Measurements from ENCODE around the gene OTC.

Gene OTC

GRCh38 chrX:38347136-38347535 lies 5.3 kb upstream of the OTC start:
- Histone ChIP-seq H3K27me3 (ENCODE audit: insufficient read depth, low read length) (no peaks in the 10 kb centered on the region), H3K9ac (ENCODE audit: low read length) (no peak overlapping the region), H3K36me3 (ENCODE audit: insufficient read depth, low read length) (no peaks in the 10 kb centered on the region), H3K27ac (ENCODE audit: low read depth, low read length, poor library complexity, severe bottlenecking) (no peak overlapping the region), H3K4me2 (ENCODE audit: low read length) (no peak overlapping the region), H3K4me1 (ENCODE audit: insufficient read depth, low read length, severe bottlenecking) (no peaks in the 10 kb centered on the region), H3K79me2 (ENCODE audit: insufficient read depth, low read length) (no peaks in the 10 kb centered on the region), H3K9me3 (ENCODE audit: low read length) (no peaks in the 10 kb centered on the region), H2AFZ (ENCODE audit: low read length) (no peak overlapping the region), H3K9me2 (ENCODE audit: low read depth, low read length) (no peaks in the 10 kb centered on the region), H3F3A (ENCODE audit: insufficient read depth, low read length) (no peaks in the 10 kb centered on the region), H4K20me1 (ENCODE audit: insufficient read depth, low read length) (no peaks in the 10 kb centered on the region), H3K4me3 (ENCODE audit: low read depth, low read length, poor library complexity, severe bottlenecking) (no peak overlapping the region)
- TF ChIP-seq CTCF (IDR thresholded peaks at IDR 0.05; ENCODE audit: low read length) (no peak), EZH2 (IDR thresholded peaks at IDR 0.05; ENCODE audit: borderline replicate concordance, low read length) (no peak)

- no peaks in the 10 kb centered on the region for H3K79me2 ChIP-seq (ENCODE audit: insufficient read depth, low read length)
- no peak for TF ChIP-seq EZH2 (IDR thresholded peaks at IDR 0.05; ENCODE audit: borderline replicate concordance, low read length)
- TF ChIP-seq CTCF (IDR thresholded peaks at IDR 0.05; ENCODE audit: low read length): no peak
- no peaks in the 10 kb centered on the region for H3K36me3 ChIP-seq (ENCODE audit: insufficient read depth, low read length)
- no peak overlapping the region for H3K4me3 ChIP-seq (ENCODE audit: low read depth, low read length, poor library complexity, severe bottlenecking)
- H4K20me1 ChIP-seq (ENCODE audit: insufficient read depth, low read length): no peaks in the 10 kb centered on the region
- no peaks in the 10 kb centered on the region for H3K9me2 ChIP-seq (ENCODE audit: low read depth, low read length)
- no peaks in the 10 kb centered on the region for H3F3A ChIP-seq (ENCODE audit: insufficient read depth, low read length)
- H3K27me3 ChIP-seq (ENCODE audit: insufficient read depth, low read length): no peaks in the 10 kb centered on the region
- no peak overlapping the region for H3K4me2 ChIP-seq (ENCODE audit: low read length)
- H2AFZ ChIP-seq (ENCODE audit: low read length): no peak overlapping the region
- H3K4me1 ChIP-seq (ENCODE audit: insufficient read depth, low read length, severe bottlenecking): no peaks in the 10 kb centered on the region
- no peaks in the 10 kb centered on the region for H3K9me3 ChIP-seq (ENCODE audit: low read length)
- H3K27ac ChIP-seq (ENCODE audit: low read depth, low read length, poor library complexity, severe bottlenecking): no peak overlapping the region
- H3K9ac ChIP-seq (ENCODE audit: low read length): no peak overlapping the region
Observed at GRCh38 chrX:38351346-38351745, 1.1 kb upstream of the OTC start.

GRCh38 chrX:38356401-38356800 lies 4.0 kb downstream of the OTC start:
- Histone ChIP-seq H4K20me1 (ENCODE audit: insufficient read depth, low read length) (no peaks in the 10 kb centered on the region), H3K4me2 (ENCODE audit: low read length) (no peak overlapping the region), H3K36me3 (ENCODE audit: insufficient read depth, low read length) (no peaks in the 10 kb centered on the region), H3F3A (ENCODE audit: insufficient read depth, low read length) (no peaks in the 10 kb centered on the region), H3K27me3 (ENCODE audit: insufficient read depth, low read length) (no peaks in the 10 kb centered on the region), H3K4me3 (ENCODE audit: low read depth, low read length, poor library complexity, severe bottlenecking) (no peak overlapping the region), H3K9me3 (ENCODE audit: low read length) (no peaks in the 10 kb centered on the region), H3K9me2 (ENCODE audit: low read depth, low read length) (no peaks in the 10 kb centered on the region), H2AFZ (ENCODE audit: low read length) (no peak overlapping the region), H3K9ac (ENCODE audit: low read length) (no peak overlapping the region), H3K79me2 (ENCODE audit: insufficient read depth, low read length) (no peaks in the 10 kb centered on the region), H3K4me1 (ENCODE audit: insufficient read depth, low read length, severe bottlenecking) (no peaks in the 10 kb centered on the region), H3K27ac (ENCODE audit: low read depth, low read length, poor library complexity, severe bottlenecking) (no peak overlapping the region)
- TF ChIP-seq CTCF (IDR thresholded peaks at IDR 0.05; ENCODE audit: low read length) (no peak), EZH2 (IDR thresholded peaks at IDR 0.05; ENCODE audit: borderline replicate concordance, low read length) (no peak)
